Nephron (organoid): ENCODE measurements around the gene CRYBB1.

ENCODE experiments used
- H3K27ac Mint-ChIP-seq, 3 experiments: 2 replicates each; pipeline ENCODE4 v1.8.0; 2020; ENCODE audit warnings: mixed read lengths in 3 of 3, mild to moderate bottlenecking in 2 of 3, moderate library complexity in 1 of 3
- H3K27me3 Mint-ChIP-seq: 2 replicates; pipeline ENCODE4 v1.8.0; 2021; ENCODE audit warnings: low read depth, mild to moderate bottlenecking, moderate library complexity, mixed read lengths
- H3K36me3 Mint-ChIP-seq: 2 replicates; pipeline ENCODE4 v1.8.0; 2020; ENCODE audit warnings: low read depth, mixed read lengths
- H3K4me1 Mint-ChIP-seq: 2 replicates; pipeline ENCODE4 v1.8.0; 2020; ENCODE audit warnings: mixed read lengths
- H3K4me3 Mint-ChIP-seq, 3 experiments: 2 replicates each; pipeline ENCODE4 v1.8.0; 2020; ENCODE audit warnings: mild to moderate bottlenecking in 3 of 3, mixed read lengths in 3 of 3, moderate library complexity in 2 of 3
- H3K9me3 Mint-ChIP-seq: 2 replicates; pipeline ENCODE4 v1.8.0; 2020; ENCODE audit warnings: mixed read lengths
- CTCF ChIP-seq, 3 experiments: fragments of 200-600 bp; sonication (generic); IDR thresholded peaks; one replicate each; pipeline ENCODE4 v1.5.0; 2021; ENCODE audit warnings: antibody characterized with exemption in 3 of 3; ENCODE audit not compliant: unreplicated experiment in 3 of 3

Gene CRYBB1

DNA sequence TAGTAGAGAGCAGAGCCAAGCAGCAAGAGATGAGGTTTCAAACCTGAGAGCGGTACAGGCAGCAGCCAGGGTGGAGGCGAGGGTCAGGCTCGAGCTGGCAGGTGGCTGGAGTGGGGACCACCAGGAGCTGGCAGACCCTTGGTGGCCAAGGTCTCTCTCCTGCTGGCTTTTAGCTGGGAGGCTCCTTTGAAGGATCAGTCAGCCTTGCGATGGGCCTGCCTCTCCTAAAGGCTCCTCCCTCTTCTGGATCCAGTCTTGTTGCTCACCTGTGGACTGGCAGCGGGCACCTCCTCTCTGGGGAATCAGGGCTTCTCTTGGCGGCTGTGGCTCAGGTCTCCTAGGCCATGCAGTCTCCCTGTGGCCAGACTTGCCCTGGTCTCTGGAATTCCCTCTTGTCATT is 52.6 kb downstream of the CRYBB1 start:
- peaks cover 9% of the 10 kb centered on the region for H3K4me1 Mint-ChIP-seq
- no peaks in the 10 kb centered on the region for H3K27me3 Mint-ChIP-seq
- no peak overlapping the region for H3K4me3 Mint-ChIP-seq
- H3K9me3 Mint-ChIP-seq, result no peaks in the 10 kb centered on the region
- no peak for TF ChIP-seq CTCF (IDR thresholded peaks at IDR 0.05; ENCODE audit: unreplicated experiment in 3 of 3)
- H3K27ac Mint-ChIP-seq, result peak overlapping the region in 1 of 3 experiments; percentile 59
- H3K36me3 Mint-ChIP-seq, result no peaks in the 10 kb centered on the region

DNA sequence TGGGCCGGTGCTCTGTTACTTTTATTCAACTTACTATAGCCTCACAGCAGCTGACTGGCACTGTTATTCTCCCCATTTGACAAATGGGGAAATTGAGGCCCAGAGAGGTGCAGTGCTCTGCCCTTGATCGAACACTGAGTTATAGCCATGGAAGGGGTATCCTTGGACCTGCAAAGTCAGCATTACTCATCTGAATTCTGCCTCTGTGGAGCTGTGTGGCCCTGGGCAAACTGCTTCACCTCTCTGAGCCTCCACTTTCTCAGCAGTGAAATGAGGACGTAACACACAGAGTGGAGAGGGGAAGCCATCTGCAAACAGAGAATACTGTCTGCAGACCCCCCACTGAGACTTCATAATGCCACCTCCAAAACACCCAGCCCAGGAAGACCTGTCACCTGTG is 53.2 kb downstream of the CRYBB1 start:
- Mint-ChIP-seq H3K27ac (no peak overlapping the region), H3K9me3 (no peaks in the 10 kb centered on the region), H3K4me3 (no peak overlapping the region), H3K4me1 (peaks cover 9% of the 10 kb centered on the region), H3K36me3 (no peaks in the 10 kb centered on the region), H3K27me3 (no peaks in the 10 kb centered on the region)
- no peak for TF ChIP-seq CTCF (IDR thresholded peaks at IDR 0.05; ENCODE audit: unreplicated experiment in 3 of 3)

GRCh38 chr22:26564181-26564580 is 53.6 kb downstream of the CRYBB1 start:
- H3K27ac Mint-ChIP-seq, result no peak overlapping the region

DNA sequence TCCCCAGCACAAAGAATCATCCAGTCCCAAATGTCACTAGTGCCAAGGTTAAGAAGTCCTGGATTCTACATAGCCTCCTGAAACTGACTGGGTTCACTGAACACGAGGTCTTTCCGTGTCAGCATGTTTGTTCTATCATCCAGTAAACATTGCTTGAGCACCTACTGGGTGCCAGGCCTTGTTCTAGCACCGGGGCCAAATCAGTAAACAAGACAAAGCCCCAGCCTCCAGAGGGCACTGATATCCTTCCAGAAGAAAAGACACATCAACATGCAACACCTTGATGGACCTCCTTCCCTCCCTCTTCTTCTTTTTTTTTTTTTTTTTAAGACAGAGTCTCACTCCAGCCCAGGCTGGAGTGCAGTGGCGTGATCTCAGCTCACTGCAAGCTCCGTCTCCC is 54.8 kb downstream of the CRYBB1 start:
- no peak for TF ChIP-seq CTCF (IDR thresholded peaks at IDR 0.05; ENCODE audit: unreplicated experiment in 3 of 3)
- Mint-ChIP-seq H3K27me3 (no peaks in the 10 kb centered on the region), H3K4me1 (peaks cover 14% of the 10 kb centered on the region), H3K36me3 (no peaks in the 10 kb centered on the region), H3K4me3 (no peak overlapping the region), H3K27ac (no peak overlapping the region), H3K9me3 (no peaks in the 10 kb centered on the region)

More at GRCh38 chr22:26564181-26564580, 53.6 kb downstream of the CRYBB1 start:
- Mint-ChIP-seq H3K36me3 (no peaks in the 10 kb centered on the region), H3K27me3 (no peaks in the 10 kb centered on the region), H3K4me3 (no peak overlapping the region), H3K4me1 (peaks cover 12% of the 10 kb centered on the region), H3K9me3 (no peaks in the 10 kb centered on the region)
- no peak for TF ChIP-seq CTCF (IDR thresholded peaks at IDR 0.05; ENCODE audit: unreplicated experiment in 3 of 3)

DNA sequence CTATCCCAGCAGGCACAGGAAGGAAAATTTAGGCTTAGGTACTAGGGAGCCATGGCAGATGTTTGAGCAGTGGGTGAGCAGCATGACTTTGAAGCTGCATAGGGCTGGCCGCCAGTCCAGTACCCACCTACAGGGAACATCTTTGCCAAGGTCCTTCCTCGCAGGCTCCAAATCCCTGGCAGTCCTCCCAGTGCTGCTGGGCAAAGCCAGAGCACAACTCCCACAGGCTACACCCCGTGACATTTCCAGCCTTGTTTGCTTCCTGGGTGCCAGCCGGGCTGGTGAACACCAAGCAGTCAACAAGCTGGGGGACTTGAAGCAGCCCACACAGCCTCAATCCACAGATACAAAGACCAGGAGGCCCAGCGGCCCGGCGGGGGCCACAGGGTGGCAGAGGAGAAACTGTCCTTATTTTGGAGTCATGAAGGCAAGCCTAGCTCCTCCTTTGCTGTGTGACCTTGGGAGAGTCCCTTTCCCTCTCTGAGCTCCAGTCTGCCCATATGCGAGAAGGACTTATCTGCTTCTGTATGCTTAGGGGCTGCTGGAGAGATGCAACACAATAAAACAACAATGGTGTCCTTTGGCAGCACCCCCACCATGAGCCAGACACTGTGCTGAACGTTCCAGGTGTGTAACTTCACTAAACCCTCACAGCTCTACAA is 55.9 kb downstream of the CRYBB1 start:
- peaks cover 15% of the 10 kb centered on the region for H3K4me1 Mint-ChIP-seq
- no peaks in the 10 kb centered on the region for H3K9me3 Mint-ChIP-seq
- no peak overlapping the region for H3K4me3 Mint-ChIP-seq
- no peak overlapping the region for H3K27ac Mint-ChIP-seq
- H3K36me3 Mint-ChIP-seq, result no peaks in the 10 kb centered on the region
- TF ChIP-seq CTCF (IDR thresholded peaks at IDR 0.05; ENCODE audit: unreplicated experiment in 3 of 3), result no peak
- H3K27me3 Mint-ChIP-seq, result no peaks in the 10 kb centered on the region

DNA sequence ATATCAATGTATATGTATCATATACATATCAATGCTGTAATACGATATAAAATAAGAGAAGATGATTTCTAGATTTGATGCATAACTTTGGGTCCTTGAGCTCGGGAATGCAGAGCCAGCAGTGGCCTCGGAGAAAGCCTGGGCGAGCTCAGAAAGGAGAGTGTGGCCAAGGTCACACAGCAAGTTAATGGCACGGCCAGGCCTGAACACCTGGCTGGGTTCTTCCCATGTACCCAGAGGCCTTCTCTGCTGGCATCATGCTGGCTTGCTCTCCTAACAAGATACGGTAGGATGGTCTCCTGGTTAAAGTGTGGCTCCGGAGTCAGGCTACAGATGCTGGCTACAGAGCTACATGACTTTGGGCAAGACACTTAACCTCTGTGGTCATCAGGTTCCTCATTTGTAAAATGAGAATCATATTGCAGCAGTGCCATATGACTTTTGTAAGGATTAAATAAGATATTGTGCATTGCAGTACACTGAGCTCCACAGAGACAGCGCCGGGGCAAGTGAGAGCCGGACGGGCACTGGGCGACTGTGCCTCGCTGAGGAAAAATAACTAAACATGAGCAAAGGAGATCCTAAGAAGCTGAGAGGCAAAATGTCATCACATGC is 57.8 kb downstream of the CRYBB1 start:
- Mint-ChIP-seq H3K9me3 (no peaks in the 10 kb centered on the region), H3K36me3 (no peaks in the 10 kb centered on the region), H3K27ac (no peak overlapping the region), H3K27me3 (peaks cover 4% of the 10 kb centered on the region), H3K4me1 (peaks cover 20% of the 10 kb centered on the region), H3K4me3 (no peak overlapping the region)
- TF ChIP-seq CTCF (IDR thresholded peaks at IDR 0.05; ENCODE audit: unreplicated experiment in 3 of 3), result no peak
